HL-60 (cell line): Measurements from ENCODE around the gene ACKR4.

ENCODE experiments used
- CTCF ChIP-seq: IDR thresholded peaks from one replicate; pipeline ENCODE4 v1.5.1; 2011; ENCODE audit warnings: low read length, control low read depth, inconsistent platforms; ENCODE audit not compliant: insufficient read depth
- POLR2AphosphoS5 ChIP-seq: IDR thresholded peaks from 2 replicates; pipeline ENCODE4 v1.6.1; 2012; ENCODE audit warnings: low read depth
- REST ChIP-seq: IDR thresholded peaks from 2 replicates; pipeline ENCODE4 v1.6.1; 2012; ENCODE audit warnings: low read depth; ENCODE audit not compliant: insufficient replicate concordance
- SPI1 ChIP-seq: IDR thresholded peaks from 2 replicates; pipeline ENCODE4 v1.6.1; 2012; ENCODE audit warnings: low read depth, mild to moderate bottlenecking, borderline replicate concordance

GRCh38 chr3:132606085-132606484 lies 9.0 kb downstream of the ACKR4 start:
- TF ChIP-seq CTCF (no peak), POLR2AphosphoS5 (no peak), SPI1 (no peak), REST (no peak)
